GM23248 (cell line): ENCODE data around the gene CSMD2. TPM values are rescaled to one million over a fixed set of nuclear protein-coding genes. Genes with fewer than 3 reads are reported as not detected.

Source experiments
- DNase-seq: peaks from one replicate; pipeline ENCODE4 v3.0.0-alpha.2; 2015
- H2AFZ ChIP-seq: fragments of 200-600 bp; sonication (generic); 2 replicates; pipeline ENCODE4 v1.6.1; 2016; ENCODE audit warnings: antibody characterized with exemption
- H3F3A ChIP-seq: fragments of 200-600 bp; sonication (generic); 2 replicates; pipeline ENCODE4 v1.6.1; 2016; ENCODE audit warnings: mild to moderate bottlenecking, antibody characterized with exemption, mixed run types; ENCODE audit not compliant: insufficient read depth
- H3K27ac ChIP-seq: fragments of 200-600 bp; sonication (generic); 2 replicates; pipeline ENCODE4 v1.5.1; 2016; ENCODE audit warnings: mild to moderate bottlenecking
- H3K27me3 ChIP-seq: fragments of 200-600 bp; sonication (generic); replicated peaks from 2 replicates; pipeline ENCODE4 v1.6.1; 2016; ENCODE audit warnings: mild to moderate bottlenecking; ENCODE audit not compliant: insufficient read depth
- H3K36me3 ChIP-seq: fragments of 200-600 bp; sonication (generic); 2 replicates; pipeline ENCODE4 v1.6.1; 2016; ENCODE audit warnings: low read depth, mild to moderate bottlenecking
- H3K4me1 ChIP-seq: fragments of 200-600 bp; sonication (generic); 2 replicates; pipeline ENCODE4 v1.6.1; 2016; ENCODE audit warnings: mild to moderate bottlenecking; ENCODE audit not compliant: insufficient read depth
- H3K4me2 ChIP-seq: fragments of 200-600 bp; sonication (generic); one replicate; pipeline ENCODE4 v1.6.1; 2016; ENCODE audit warnings: mild to moderate bottlenecking; ENCODE audit not compliant: unreplicated experiment
- H3K4me3 ChIP-seq: fragments of 200-600 bp; sonication (generic); 2 replicates; pipeline ENCODE4 v1.5.1; 2016; ENCODE audit warnings: mild to moderate bottlenecking
- H3K79me2 ChIP-seq: fragments of 200-600 bp; sonication (generic); 2 replicates; pipeline ENCODE4 v1.6.1; 2016; ENCODE audit warnings: mild to moderate bottlenecking; ENCODE audit not compliant: insufficient read depth
- H3K9ac ChIP-seq: fragments of 200-600 bp; sonication (generic); 2 replicates; pipeline ENCODE4 v1.6.1; 2016; ENCODE audit warnings: mild to moderate bottlenecking
- H3K9me2 ChIP-seq: fragments of 200-600 bp; sonication (generic); 2 replicates; pipeline ENCODE4 v1.6.1; 2016; ENCODE audit warnings: mixed run types, mild to moderate bottlenecking, moderate library complexity; ENCODE audit not compliant: insufficient read depth
- H3K9me3 ChIP-seq: fragments of 200-600 bp; sonication (generic); one replicate; pipeline ENCODE4 v1.6.1; 2017; ENCODE audit warnings: low read depth
- H4K20me1 ChIP-seq: fragments of 200-600 bp; sonication (generic); 2 replicates; pipeline ENCODE4 v1.6.0; 2016; ENCODE audit not compliant: insufficient read depth
- EZH2 ChIP-seq: fragments of 200-600 bp; sonication (generic); IDR thresholded peaks from 2 replicates; pipeline ENCODE4 v1.6.1; 2018; ENCODE audit warnings: antibody characterized with exemption, mild to moderate bottlenecking; ENCODE audit not compliant: insufficient read depth, poor library complexity, severe bottlenecking
- EZH2phosphoT487 ChIP-seq: fragments of 200-600 bp; sonication (generic); IDR thresholded peaks from 2 replicates; pipeline ENCODE4 v1.6.1; 2018; ENCODE audit warnings: antibody characterized with exemption, moderate library complexity, mild to moderate bottlenecking, low read depth; ENCODE audit not compliant: insufficient read depth
- WGBS, 2 experiments: methylation state at CpG; one replicate each; pipeline ENCODE4 v1.1.6; 2015 to 2017; ENCODE audit warnings: low lambda C conversion rate in 2 of 2, low coverage in 1 of 2; ENCODE audit errors: missing lambda C conversion rate in 2 of 2; 5-methylcytosine and 5-hydroxymethylcytosine counted together
- in situ Hi-C: fragments of 300-500 bp; cut with MboI; formaldehyde crosslinking; loops from 2 replicates; pipeline ENCODE4 v1.15.0; 2020
- polyA plus RNA-seq: library from polyadenylated mRNA; unstranded; fragments of >200 nt; fragmentation: Nextera tagmentation; extraction: Ambion mirVana; gene quantifications from 2 replicates; pipeline ENCODE4 v1.2.1, GENCODE V29; 2016
- total RNA-seq: library from RNA; depleted of rRNA; stranded (reverse); fragments of >200 nt; shearing (Covaris generic); gene quantifications from 2 replicates; pipeline ENCODE4 v1.2.3, GENCODE V29; 2014

Gene CSMD2
- total and polyA plus RNA-seq, 2 experiments from 2014 or later: 4.5 to 7.1 TPM

GRCh38 chr1:34050709-34051485 lies 114.1 kb downstream of the CSMD2 start:
- H3K9me3 ChIP-seq: no peaks in the 10 kb centered on the region
- H3K9ac ChIP-seq: no peak overlapping the region
- no peak for DNase-seq
- no peaks in the 10 kb centered on the region for H3F3A ChIP-seq
- in situ Hi-C loops: no loop called here
- no peaks in the 10 kb centered on the region for H3K4me1 ChIP-seq
- H2AFZ ChIP-seq: no peak overlapping the region
- TF ChIP-seq EZH2phosphoT487: no peak
- TF ChIP-seq EZH2: no peak
- H3K27ac ChIP-seq: no peak overlapping the region
- H3K36me3 ChIP-seq: no peaks in the 10 kb centered on the region
- peaks cover 22% of the 10 kb centered on the region; the same call in 1 of the 2 replicates for H3K79me2 ChIP-seq
- H3K9me2 ChIP-seq: no peaks in the 10 kb centered on the region; the same call in 1 of the 2 replicates
- WGBS, 2 experiments: 72 to 73% methylated on average over 3 of the region's 3 CpGs
- no peaks in the 10 kb centered on the region for H4K20me1 ChIP-seq
- no peak overlapping the region for H3K4me2 ChIP-seq
- no peaks in the 10 kb centered on the region for H3K27me3 ChIP-seq
- H3K4me3 ChIP-seq: no peak overlapping the region

- Histone ChIP-seq H3K27ac (no peak overlapping the region), H3K4me2 (no peak overlapping the region), H3F3A (no peaks in the 10 kb centered on the region), H2AFZ (no peak overlapping the region), H3K79me2 (peaks cover 22% of the 10 kb centered on the region; the same call in 1 of the 2 replicates), H4K20me1 (no peaks in the 10 kb centered on the region), H3K36me3 (no peaks in the 10 kb centered on the region), H3K4me1 (no peaks in the 10 kb centered on the region), H3K27me3 (no peaks in the 10 kb centered on the region), H3K9ac (no peak overlapping the region), H3K9me2 (no peaks in the 10 kb centered on the region; the same call in 1 of the 2 replicates), H3K9me3 (no peaks in the 10 kb centered on the region), H3K4me3 (no peak overlapping the region)
- 61 to 88% methylated on average over 1 of the region's 1 CpG for WGBS, 2 experiments
- no peak for DNase-seq
- TF ChIP-seq EZH2 (no peak), EZH2phosphoT487 (no peak)
- in situ Hi-C loops: no loop called here
Measured at GRCh38 chr1:34049994-34050393, 115.0 kb downstream of the CSMD2 start.

GRCh38 chr1:34049477-34049876 lies 115.6 kb downstream of the CSMD2 start:
- Histone ChIP-seq H3F3A (no peaks in the 10 kb centered on the region), H3K36me3 (no peaks in the 10 kb centered on the region), H2AFZ (no peak overlapping the region), H3K4me1 (no peaks in the 10 kb centered on the region), H3K27ac (no peak overlapping the region), H3K27me3 (no peaks in the 10 kb centered on the region), H3K4me2 (no peak overlapping the region), H3K9me3 (no peaks in the 10 kb centered on the region), H3K9me2 (no peaks in the 10 kb centered on the region; the same call in 1 of the 2 replicates), H3K4me3 (no peak overlapping the region), H3K9ac (no peak overlapping the region), H3K79me2 (peaks cover 19% of the 10 kb centered on the region), H4K20me1 (no peaks in the 10 kb centered on the region; the same call in 1 of the 2 replicates)
- in situ Hi-C loops: no loop called here
- TF ChIP-seq EZH2: no peak
- WGBS, 2 experiments: 50% methylated on average over 2 of the region's 2 CpGs
- DNase-seq: no peak

GRCh38 chr1:34037856-34038255 lies 127.2 kb downstream of the CSMD2 start:
- Histone ChIP-seq H3K36me3 (no peaks in the 10 kb centered on the region), H3K27ac (no peak overlapping the region), H4K20me1 (no peaks in the 10 kb centered on the region), H3K4me1 (no peaks in the 10 kb centered on the region), H3F3A (peaks cover 14% of the 10 kb centered on the region), H3K27me3 (no peaks in the 10 kb centered on the region), H3K9ac (no peak overlapping the region), H2AFZ (no peak overlapping the region), H3K4me3 (no peak overlapping the region), H3K79me2 (peaks cover 56% of the 10 kb centered on the region), H3K9me3 (no peaks in the 10 kb centered on the region), H3K9me2 (no peaks in the 10 kb centered on the region), H3K4me2 (no peak overlapping the region)
- in situ Hi-C loops: no loop called here
- WGBS, 2 experiments: 61 to 63% methylated on average over 7 of the region's 7 CpGs
- TF ChIP-seq EZH2 (no peak), EZH2phosphoT487 (no peak)
- DNase-seq: no peak
